HEK293T (cell line): ENCODE results near the gene ARHGAP10.

ENCODE experiments used
- CTCF ChIA-PET: fragments of 350-600 bp; formaldehyde crosslinking; extraction: SDS; loops from one replicate; lab custom pipeline; 2021; ENCODE audit warnings: antibody characterized with exemption, inconsistent platforms; lab: Yijun Ruan, JAX
- POLR2A ChIA-PET: fragments of 350-600 bp; formaldehyde crosslinking; extraction: SDS; loops from one replicate; lab custom pipeline; 2020; ENCODE audit warnings: antibody characterized with exemption, inconsistent platforms; lab: Yijun Ruan, JAX
- DNase-seq: peaks from one replicate; pipeline ENCODE4 v3.0.0; 2012; ENCODE audit warnings: mixed read lengths; ENCODE audit errors: extremely low spot score
- ARNT ChIP-seq: fragments of 450-650 bp; IDR thresholded peaks from 2 replicates; pipeline ENCODE4 v1.6.1; 2017; ENCODE audit warnings: mild to moderate bottlenecking
- BHLHE40 ChIP-seq: fragments of 450-650 bp; IDR thresholded peaks from 2 replicates; pipeline ENCODE4 v1.6.1; 2016; ENCODE audit warnings: mild to moderate bottlenecking, moderate library complexity, borderline replicate concordance
- CTBP1 ChIP-seq: fragments of 450-650 bp; IDR thresholded peaks from 2 replicates; pipeline ENCODE4 v1.6.1; 2016; ENCODE audit warnings: borderline replicate concordance
- ELF4 ChIP-seq: fragments of 450-650 bp; IDR thresholded peaks from 2 replicates; pipeline ENCODE4 v1.6.1; 2017; ENCODE audit warnings: antibody characterized with exemption
- FOXA1 ChIP-seq: fragments of 450-650 bp; IDR thresholded peaks from 2 replicates; pipeline ENCODE4 v1.6.1; 2016; ENCODE audit warnings: mild to moderate bottlenecking
- FOXK2 ChIP-seq: fragments of 450-650 bp; IDR thresholded peaks from 2 replicates; pipeline ENCODE4 v1.6.1; 2016; ENCODE audit warnings: mild to moderate bottlenecking
- FOXM1 ChIP-seq: fragments of 450-650 bp; IDR thresholded peaks from 2 replicates; pipeline ENCODE4 v1.6.1; 2017; ENCODE audit warnings: mild to moderate bottlenecking, borderline replicate concordance
- HDGF ChIP-seq: fragments of 450-650 bp; IDR thresholded peaks from 2 replicates; pipeline ENCODE4 v1.6.1; 2017; ENCODE audit warnings: antibody characterized with exemption, borderline replicate concordance
- L3MBTL2 ChIP-seq: fragments of 450-650 bp; conservative IDR thresholded peaks from 2 replicates; pipeline ENCODE4 v1.6.1; 2016; ENCODE audit warnings: mild to moderate bottlenecking
- LEF1 ChIP-seq: fragments of 450-650 bp; IDR thresholded peaks from 2 replicates; pipeline ENCODE4 v1.6.1; 2017; ENCODE audit warnings: mild to moderate bottlenecking, borderline replicate concordance
- NFRKB ChIP-seq: fragments of 450-650 bp; IDR thresholded peaks from 2 replicates; pipeline ENCODE4 v1.6.1; 2016; ENCODE audit warnings: mild to moderate bottlenecking, moderate library complexity
- SP1 ChIP-seq: fragments of 450-650 bp; IDR thresholded peaks from 2 replicates; pipeline ENCODE4 v1.6.1; 2017
- SUZ12 ChIP-seq: fragments of 450-650 bp; IDR thresholded peaks from 2 replicates; pipeline ENCODE4 v1.6.1; 2016; ENCODE audit warnings: mild to moderate bottlenecking
- TARDBP ChIP-seq: fragments of 450-650 bp; IDR thresholded peaks from 2 replicates; pipeline ENCODE4 v1.6.1; 2016
- ZNF384 ChIP-seq: fragments of 450-650 bp; IDR thresholded peaks from 2 replicates; pipeline ENCODE4 v1.6.1; 2016
- TF ChIP-seq, protein P1 (sequence below): fragments of 450-650 bp; IDR thresholded peaks from 2 replicates; pipeline ENCODE4 v1.6.1; 2016

ARHGAP10 gene

DNA sequence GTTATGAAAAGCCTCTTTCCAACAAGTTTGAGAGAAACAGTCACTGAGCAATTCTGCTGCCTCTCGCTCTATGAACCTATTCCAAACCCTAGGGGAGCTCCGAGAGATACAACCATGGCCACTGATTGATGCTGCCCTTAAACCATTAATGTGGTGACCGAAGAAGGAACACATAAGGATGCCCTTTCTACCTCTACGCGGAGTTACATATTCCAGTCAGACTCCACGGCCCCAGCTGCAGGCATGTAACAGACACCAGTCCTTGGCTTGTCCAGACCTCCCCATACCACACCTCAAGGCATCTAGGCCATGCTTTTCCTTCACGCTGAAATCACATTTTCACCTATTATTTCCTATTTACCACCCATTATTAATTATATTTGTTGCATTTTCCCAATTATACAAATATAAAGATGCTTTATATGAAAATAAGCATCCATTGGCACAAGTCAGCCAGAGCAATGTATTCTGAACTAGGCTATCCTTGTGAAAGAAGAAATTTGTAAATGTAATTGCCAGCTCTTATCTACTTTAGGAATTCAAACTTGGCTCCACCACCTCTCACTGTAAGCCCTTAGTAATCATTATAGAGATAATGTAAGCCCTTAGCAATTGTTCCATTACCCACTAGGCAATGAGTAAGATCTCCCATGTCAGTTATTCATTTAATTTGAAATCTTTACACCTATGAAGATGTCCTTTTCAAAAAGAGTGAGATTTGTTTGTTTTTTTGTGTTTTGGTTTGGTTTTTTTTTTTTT is 371.9 kb downstream of the ARHGAP10 start:
- no peak for TF ChIP-seq FOXA1
- no peak for TF ChIP-seq LEF1
- TF ChIP-seq ELF4: no peak
- POLR2A ChIA-PET: no interaction called here
- no peak for DNase-seq
- CTCF ChIA-PET: no interaction called here

DNA sequence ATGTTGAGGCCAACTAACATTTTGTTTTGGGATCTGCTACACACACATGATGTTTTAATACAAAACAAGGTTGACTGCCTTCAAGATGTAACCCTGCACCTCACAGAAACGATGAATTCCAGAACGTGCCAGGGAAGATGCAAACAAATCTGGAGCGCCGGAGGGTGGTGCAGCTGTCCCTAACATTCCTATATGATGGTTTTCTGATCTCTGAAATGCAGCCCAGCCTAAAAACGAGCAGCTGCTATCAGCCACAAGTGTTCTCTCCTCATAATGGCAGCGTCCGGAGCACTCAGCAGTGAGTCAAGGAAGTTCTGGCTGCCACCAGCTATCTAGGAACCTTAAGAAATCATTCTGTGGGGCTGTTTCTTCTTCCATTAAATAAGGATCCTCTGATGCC is 376.9 kb downstream of the ARHGAP10 start:
- POLR2A ChIA-PET: no interaction called here
- DNase-seq: no peak
- TF ChIP-seq LEF1: no peak
- TF ChIP-seq, protein P1, sequence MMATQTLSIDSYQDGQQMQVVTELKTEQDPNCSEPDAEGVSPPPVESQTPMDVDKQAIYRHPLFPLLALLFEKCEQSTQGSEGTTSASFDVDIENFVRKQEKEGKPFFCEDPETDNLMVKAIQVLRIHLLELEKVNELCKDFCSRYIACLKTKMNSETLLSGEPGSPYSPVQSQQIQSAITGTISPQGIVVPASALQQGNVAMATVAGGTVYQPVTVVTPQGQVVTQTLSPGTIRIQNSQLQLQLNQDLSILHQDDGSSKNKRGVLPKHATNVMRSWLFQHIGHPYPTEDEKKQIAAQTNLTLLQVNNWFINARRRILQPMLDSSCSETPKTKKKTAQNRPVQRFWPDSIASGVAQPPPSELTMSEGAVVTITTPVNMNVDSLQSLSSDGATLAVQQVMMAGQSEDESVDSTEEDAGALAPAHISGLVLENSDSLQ: no peak
- no peak for TF ChIP-seq SUZ12
- TF ChIP-seq FOXA1: no peak
- no peak for TF ChIP-seq L3MBTL2
- TF ChIP-seq CTBP1: no peak
- no peak for TF ChIP-seq NFRKB
- no peak for TF ChIP-seq TARDBP
- TF ChIP-seq FOXM1: no peak
- TF ChIP-seq BHLHE40: no peak
- no peak for TF ChIP-seq ELF4
- no peak for TF ChIP-seq ZNF384
- TF ChIP-seq HDGF: no peak
- no peak for TF ChIP-seq SP1
- no peak for TF ChIP-seq ARNT
- no peak for TF ChIP-seq FOXK2
- CTCF ChIA-PET: no interaction called here

DNA sequence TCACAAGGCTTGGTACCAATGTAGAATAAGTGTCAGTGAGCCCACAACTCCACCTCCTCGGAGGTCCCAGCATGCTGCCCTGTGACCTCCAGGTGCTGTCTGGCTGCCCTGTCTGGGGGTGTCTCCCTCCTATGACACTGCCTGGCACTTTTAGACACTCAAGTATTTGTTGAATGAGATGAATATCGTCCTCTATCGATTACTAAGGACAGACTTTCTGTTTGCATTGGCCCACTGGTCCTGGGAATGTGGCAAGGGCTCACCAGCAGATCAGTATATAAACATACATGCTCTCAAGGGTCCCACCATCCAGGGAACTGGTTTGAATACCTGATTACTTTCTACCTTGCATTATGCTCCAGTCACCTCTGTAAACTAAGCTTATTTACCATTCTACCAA is 377.3 kb downstream of the ARHGAP10 start:
- no peak for TF ChIP-seq SUZ12
- no peak for TF ChIP-seq FOXM1
- TF ChIP-seq LEF1: no peak
- TF ChIP-seq BHLHE40: no peak
- TF ChIP-seq CTBP1: no peak
- TF ChIP-seq TARDBP: no peak
- no peak for TF ChIP-seq HDGF
- TF ChIP-seq, protein P1: no peak
- TF ChIP-seq NFRKB: no peak
- TF ChIP-seq ARNT: no peak
- DNase-seq: no peak
- ChIA-PET CTCF (interaction anchor here (0.6 kb wide), 1 partner anchor 2000 kb away, joined by 4 read pairs; no protein-coding TSS in a partner anchor), POLR2A (no interaction called here)

DNA sequence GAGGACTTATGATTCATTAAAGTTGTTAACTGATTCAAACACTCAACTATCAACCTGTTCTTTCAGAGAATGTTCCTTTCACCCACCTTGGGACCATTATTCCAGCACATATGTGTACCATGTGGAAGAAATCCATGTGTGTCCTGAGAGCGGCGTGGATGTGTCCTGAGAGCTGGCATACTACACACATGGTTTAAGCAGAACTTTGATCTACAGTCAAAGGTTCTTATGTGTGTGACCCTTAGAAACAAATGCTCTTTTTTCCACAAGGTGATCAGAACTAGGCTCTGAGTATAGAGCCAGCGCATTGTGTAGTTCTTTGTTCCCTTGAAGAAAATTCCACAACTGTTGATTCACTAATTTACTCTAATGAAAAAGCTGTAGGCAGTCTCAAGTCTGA is 378.3 kb downstream of the ARHGAP10 start:
- ChIA-PET CTCF (no interaction called here), POLR2A (no interaction called here)
- DNase-seq: no peak
- TF ChIP-seq FOXK2: no peak

DNA sequence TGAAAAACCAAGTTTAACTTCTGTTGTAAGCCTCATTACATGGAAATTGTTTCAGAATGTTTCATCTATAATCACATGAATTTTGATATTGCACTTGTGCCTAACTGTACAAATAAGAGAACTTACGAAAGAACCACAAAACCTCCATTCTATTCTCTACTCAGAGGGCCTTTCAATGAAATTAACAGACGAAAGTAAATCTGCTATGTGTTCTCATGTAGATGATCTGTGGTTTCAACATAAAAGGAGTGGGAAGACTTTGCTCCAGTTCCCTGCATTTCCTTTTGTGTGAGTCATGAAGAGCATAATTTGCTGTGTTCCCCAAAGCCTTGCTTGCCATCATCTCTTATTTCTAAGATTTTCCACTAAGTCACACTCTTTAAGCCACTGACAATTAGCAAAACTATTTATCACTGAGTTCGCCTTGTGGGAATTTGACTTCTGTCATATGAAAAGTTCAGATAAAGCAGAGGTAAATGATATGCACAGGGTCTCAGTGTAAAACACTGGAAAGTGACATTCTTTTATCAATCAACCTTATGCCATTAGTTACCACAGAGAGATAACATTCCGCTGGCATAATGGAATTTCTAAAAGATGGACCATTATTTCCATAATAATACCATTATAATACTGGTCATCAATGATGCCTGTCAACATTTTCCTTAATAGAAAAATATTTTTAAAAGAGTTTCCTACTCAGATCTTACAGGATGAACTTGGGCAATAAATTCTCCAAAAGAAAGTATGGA is 380.5 kb downstream of the ARHGAP10 start:
- TF ChIP-seq L3MBTL2: no peak
- TF ChIP-seq ARNT: no peak
- TF ChIP-seq ZNF384: no peak
- no peak for TF ChIP-seq FOXK2
- no peak for TF ChIP-seq TARDBP
- no peak for TF ChIP-seq LEF1
- TF ChIP-seq NFRKB: no peak
- no peak for TF ChIP-seq CTBP1
- TF ChIP-seq FOXA1: no peak
- TF ChIP-seq HDGF: no peak
- TF ChIP-seq BHLHE40: no peak
- TF ChIP-seq SP1: no peak
- TF ChIP-seq, protein P1: no peak
- no peak for TF ChIP-seq SUZ12
- TF ChIP-seq ELF4: no peak
- TF ChIP-seq FOXM1: no peak
- POLR2A ChIA-PET: no interaction called here
- CTCF ChIA-PET: no interaction called here
- DNase-seq: no peak

DNA sequence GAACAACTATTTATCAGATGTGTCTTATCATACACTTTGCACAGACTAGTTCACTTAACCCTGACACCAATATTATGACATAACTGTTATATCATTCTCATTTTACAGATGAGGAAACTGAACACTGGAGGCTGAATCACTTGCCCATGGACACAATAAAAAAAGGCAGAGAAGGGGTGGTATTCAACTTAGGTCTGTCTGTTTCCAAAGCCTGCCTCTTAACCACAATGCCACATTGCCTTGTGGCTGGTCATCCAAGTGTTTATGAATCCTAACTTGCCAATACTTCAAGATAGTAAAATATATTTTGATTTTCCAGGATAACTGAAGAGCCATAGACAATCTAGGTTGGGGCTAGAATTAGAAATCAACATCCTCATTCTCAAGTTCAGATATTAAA is 382.5 kb downstream of the ARHGAP10 start:
- no peak for DNase-seq
- ChIA-PET POLR2A (no interaction called here), CTCF (no interaction called here)
- TF ChIP-seq FOXA1: no peak
